Immature natural killer cell (primary cell): Measurements from ENCODE around the gene SPINK8. TPM values are rescaled to one million over a fixed set of nuclear protein-coding genes. Genes with fewer than 3 reads are reported as not detected.

ENCODE experiments used
- DNase-seq, 3 donors: peaks; one replicate each; pipeline ENCODE4 v3.0.0; 2022; ENCODE audit warnings: mixed read lengths in 1 of 3
- H3K27ac Mint-ChIP-seq, 6 donors: one replicate each; pipeline ENCODE4 v1.8.0; 2020; ENCODE audit warnings: mixed read lengths in 6 of 6, mild to moderate bottlenecking in 5 of 6, inconsistent platforms in 4 of 6, moderate library complexity in 3 of 6
- H3K27me3 Mint-ChIP-seq, 3 donors: one replicate each; pipeline ENCODE4 v1.8.0; 2020 to 2021; ENCODE audit warnings: low read depth in 3 of 3, mild to moderate bottlenecking in 3 of 3, mixed read lengths in 3 of 3, moderate library complexity in 3 of 3, inconsistent platforms in 1 of 3
- H3K36me3 Mint-ChIP-seq, 3 donors: one replicate each; pipeline ENCODE4 v1.8.0; 2020; ENCODE audit warnings: mixed read lengths in 3 of 3, inconsistent platforms in 2 of 3, mild to moderate bottlenecking in 2 of 3
- H3K4me1 Mint-ChIP-seq, 2 donors: one replicate each; pipeline ENCODE4 v1.8.0; 2020; ENCODE audit warnings: inconsistent platforms in 2 of 2, mild to moderate bottlenecking in 2 of 2, mixed read lengths in 2 of 2, moderate library complexity in 1 of 2
- H3K4me3 Mint-ChIP-seq, 5 donors: one replicate each; pipeline ENCODE4 v1.8.0; 2020; ENCODE audit warnings: mild to moderate bottlenecking in 5 of 5, mixed read lengths in 5 of 5, inconsistent platforms in 3 of 5, moderate library complexity in 3 of 5
- H3K9me3 Mint-ChIP-seq, 6 donors: one replicate each; pipeline ENCODE4 v1.8.0; 2020; ENCODE audit warnings: mild to moderate bottlenecking in 6 of 6, mixed read lengths in 6 of 6, inconsistent platforms in 4 of 6, moderate library complexity in 3 of 6
- polyA plus RNA-seq, 3 donors: library from polyadenylated mRNA; unstranded; fragments of 300-500 nt; fragmentation: Illumina TruSeq; gene quantifications; one replicate each; pipeline ENCODE4 v1.2.3, GENCODE V29; 2021

Gene SPINK8
- polyA plus RNA-seq, 3 donors from 2014 or later = not detected

GRCh38 chr3:48305396-48305795, 28.1 kb downstream of the SPINK8 start:
- Mint-ChIP-seq H3K4me1 (peaks cover 17 to 21% of the 10 kb centered on the region in 2 donors), H3K4me3 (no peak overlapping the region), H3K9me3 (no peaks in the 10 kb centered on the region), H3K27me3 (peaks cover 0 to 10% (median 6%) of the 10 kb centered on the region in 3 donors), H3K27ac (no peak overlapping the region), H3K36me3 (no peaks in the 10 kb centered on the region)
- no peak for DNase-seq

- no peak for DNase-seq
- Mint-ChIP-seq H3K4me3 (peak overlapping the region in 4 of 5 donors; percentile 86 to 95 (median 94)), H3K27me3 (peaks cover 0 to 10% (median 6%) of the 10 kb centered on the region in 3 donors), H3K27ac (peak overlapping the region in 2 of 6 donors; percentile 15 to 93), H3K4me1 (peaks cover 39 to 40% of the 10 kb centered on the region in 2 donors), H3K36me3 (no peaks in the 10 kb centered on the region), H3K9me3 (no peaks in the 10 kb centered on the region)
These were observed 30.4 kb downstream of the SPINK8 start for GRCh38 chr3:48303021-48303420.

GRCh38 chr3:48301800-48302166, 31.7 kb downstream of the SPINK8 start:
- Mint-ChIP-seq H3K36me3 (peaks cover 0 to 5% (median 2%) of the 10 kb centered on the region in 3 donors), H3K27me3 (peaks cover 1 to 10% (median 5%) of the 10 kb centered on the region in 3 donors), H3K27ac (peak overlapping the region; percentile 84 to 96 (median 92)), H3K4me1 (peaks cover 51 to 52% of the 10 kb centered on the region in 2 donors), H3K4me3 (peak overlapping the region; percentile 86 to 95 (median 95)), H3K9me3 (no peaks in the 10 kb centered on the region)
- no peak for DNase-seq

DNA sequence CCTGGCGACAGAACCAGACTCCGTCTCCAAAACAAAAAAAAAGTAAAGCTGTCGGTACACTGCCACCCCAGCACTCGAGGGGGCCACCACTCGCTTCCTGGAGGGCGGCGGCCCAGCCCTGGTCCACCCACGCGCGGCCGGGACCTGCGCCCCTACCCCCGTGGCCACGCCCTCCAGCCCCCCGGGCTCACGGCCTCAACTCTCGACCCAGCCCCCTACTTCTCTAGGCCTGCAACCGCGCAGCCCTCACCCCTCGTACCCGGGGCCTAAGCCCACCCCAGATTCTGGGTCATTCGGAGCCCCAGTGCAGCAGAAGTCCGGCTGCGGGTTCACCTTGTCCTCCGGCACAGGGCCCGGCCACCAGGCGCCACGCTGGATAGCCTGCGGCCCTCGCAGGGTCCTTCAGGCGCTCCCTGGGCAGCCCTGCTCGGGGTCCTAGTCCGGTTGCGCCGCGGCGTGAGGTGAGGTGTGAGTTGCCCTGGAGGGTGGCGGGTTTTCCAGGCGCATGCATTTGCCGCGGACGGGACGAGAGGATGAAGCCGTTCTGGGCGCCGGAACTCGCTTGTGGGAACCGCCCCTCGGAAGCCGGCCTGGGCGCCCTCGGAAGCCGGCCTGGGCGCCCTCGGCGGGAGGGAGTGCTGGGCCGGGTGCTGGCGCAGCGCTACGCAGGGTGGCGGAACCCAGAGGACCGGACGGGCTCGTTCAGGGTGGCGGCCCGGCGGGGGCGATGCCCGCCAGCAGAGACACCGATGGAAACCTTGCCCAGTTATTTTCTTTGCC, 32.3 kb downstream of the SPINK8 start, which contains the start of gene NME6:
Gene NME6, minus strand, starts transcription at position 348 of the 780 bp plus-strand sequence.
- Mint-ChIP-seq H3K27me3 (peaks cover 1 to 6% (median 5%) of the 10 kb centered on the region in 3 donors), H3K4me1 (peaks cover 54 to 58% of the 10 kb centered on the region in 2 donors), H3K27ac (peak within 1 kb of the TSS; percentile 84 to 97 (median 94)), H3K9me3 (no peaks in the 10 kb centered on the region), H3K4me3 (peak within 1 kb of the TSS; percentile 86 to 95 (median 95)), H3K36me3 (peaks cover 4 to 10% (median 7%) of the 10 kb centered on the region in 3 donors)
- DNase-seq = peak; percentile 88 to 90 (median 90)

DNA sequence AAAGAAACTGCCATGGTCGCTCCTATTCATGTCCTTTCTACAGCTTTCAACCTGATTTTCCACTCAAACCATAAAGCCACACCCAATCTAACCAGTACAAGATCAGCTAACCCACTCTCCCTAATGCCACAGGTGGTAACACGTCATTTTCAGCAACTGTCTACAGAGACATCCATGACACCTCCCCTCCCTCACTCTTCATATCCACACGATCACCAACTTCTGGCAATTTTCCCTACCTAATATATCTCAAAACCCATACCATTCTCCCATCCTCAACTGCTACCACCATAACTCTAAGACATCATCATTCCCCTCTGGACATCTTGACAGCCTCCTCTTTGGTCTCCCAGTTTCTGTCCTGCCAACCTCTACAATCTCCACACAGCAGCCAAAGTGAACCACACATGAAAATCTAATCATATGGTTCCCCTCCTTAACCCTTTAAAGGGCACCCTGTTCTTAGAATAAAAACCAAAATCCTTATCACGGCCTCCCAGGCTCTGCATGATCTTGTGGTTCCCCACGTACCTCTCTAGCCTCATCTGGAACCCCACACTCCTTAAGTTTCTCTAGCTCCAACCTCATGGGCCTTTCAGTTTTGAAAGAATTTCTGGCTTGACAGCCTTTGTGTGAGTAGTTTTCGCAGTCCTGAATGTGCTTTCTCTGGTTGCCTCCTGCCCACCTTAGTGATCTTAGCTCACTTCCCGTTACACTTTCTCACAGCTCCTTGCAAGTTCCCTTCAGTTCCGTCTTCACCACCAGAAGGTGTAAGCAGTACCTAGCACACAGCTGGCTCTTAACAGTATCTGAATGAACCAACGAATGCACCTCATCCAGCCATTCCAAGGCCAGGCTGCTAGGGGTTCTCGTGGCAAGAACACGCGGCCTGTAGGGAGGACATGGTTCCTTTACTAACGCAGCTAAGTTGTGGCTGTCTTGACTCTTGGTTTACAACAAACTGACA, 33.4 kb downstream of the SPINK8 start:
- Mint-ChIP-seq H3K9me3 (no peaks in the 10 kb centered on the region), H3K4me1 (peaks cover 54 to 58% of the 10 kb centered on the region in 2 donors), H3K27me3 (peaks cover 1 to 6% (median 5%) of the 10 kb centered on the region in 3 donors), H3K27ac (peak overlapping the region; percentile 60 to 97 (median 90)), H3K36me3 (peaks cover 6 to 13% (median 8%) of the 10 kb centered on the region in 3 donors), H3K4me3 (peak overlapping the region; percentile 86 to 95 (median 95))
- peak; percentile 23 to 27 (median 26) for DNase-seq

- H3K27ac Mint-ChIP-seq = peak overlapping the region; percentile 56 to 83 (median 69)
- H3K4me3 Mint-ChIP-seq = peak overlapping the region in 1 of 5 donors; percentile 12
- no peaks in the 10 kb centered on the region for H3K9me3 Mint-ChIP-seq
- peaks cover 49 to 51% of the 10 kb centered on the region in 2 donors for H3K4me1 Mint-ChIP-seq
- H3K36me3 Mint-ChIP-seq = peaks cover 13 to 19% (median 17%) of the 10 kb centered on the region in 3 donors
- H3K27me3 Mint-ChIP-seq = peaks cover 1 to 6% (median 5%) of the 10 kb centered on the region in 3 donors
- DNase-seq = no peak
These were observed 36.2 kb downstream of the SPINK8 start for GRCh38 chr3:48297111-48297810.

DNA sequence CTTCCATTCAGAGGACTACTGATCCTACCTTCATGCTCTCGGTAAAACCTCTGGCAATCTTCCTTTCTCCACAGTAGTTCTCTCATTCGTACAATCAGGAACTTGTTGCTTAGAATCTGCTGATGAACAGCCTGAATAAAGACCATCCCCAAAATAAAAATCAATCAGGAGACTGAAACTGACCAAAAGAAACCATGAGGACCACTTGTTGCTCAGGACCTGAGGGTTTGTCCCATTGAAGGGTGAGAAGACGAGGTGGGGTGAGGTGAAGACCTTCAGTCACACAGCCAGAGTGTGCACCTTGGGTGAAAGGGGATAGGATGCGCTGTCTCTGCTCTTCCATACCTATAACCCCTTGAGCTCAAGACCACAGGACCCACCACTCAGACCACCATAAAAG, 36.8 kb downstream of the SPINK8 start:
- Mint-ChIP-seq H3K9me3 (no peaks in the 10 kb centered on the region), H3K4me1 (peaks cover 43 to 45% of the 10 kb centered on the region in 2 donors)

GRCh38 chr3:48294611-48295263, 38.7 kb downstream of the SPINK8 start:
- Mint-ChIP-seq H3K27me3 (peaks cover 0 to 1% (median 0%) of the 10 kb centered on the region in 3 donors), H3K27ac (peak overlapping the region in 1 of 6 donors; percentile 26), H3K9me3 (no peaks in the 10 kb centered on the region), H3K4me3 (no peak overlapping the region), H3K4me1 (peaks cover 27 to 35% of the 10 kb centered on the region in 2 donors), H3K36me3 (peaks cover 15 to 23% (median 22%) of the 10 kb centered on the region in 3 donors)
- no peak for DNase-seq

More for the DNA sequence above, 36.8 kb downstream of the SPINK8 start:
- no peak overlapping the region for H3K4me3 Mint-ChIP-seq
- peaks cover 1 to 6% (median 5%) of the 10 kb centered on the region in 3 donors for H3K27me3 Mint-ChIP-seq
- H3K36me3 Mint-ChIP-seq = peaks cover 13 to 22% (median 20%) of the 10 kb centered on the region in 3 donors
- peak overlapping the region; percentile 56 to 83 (median 69) for H3K27ac Mint-ChIP-seq
- DNase-seq = no peak

DNA sequence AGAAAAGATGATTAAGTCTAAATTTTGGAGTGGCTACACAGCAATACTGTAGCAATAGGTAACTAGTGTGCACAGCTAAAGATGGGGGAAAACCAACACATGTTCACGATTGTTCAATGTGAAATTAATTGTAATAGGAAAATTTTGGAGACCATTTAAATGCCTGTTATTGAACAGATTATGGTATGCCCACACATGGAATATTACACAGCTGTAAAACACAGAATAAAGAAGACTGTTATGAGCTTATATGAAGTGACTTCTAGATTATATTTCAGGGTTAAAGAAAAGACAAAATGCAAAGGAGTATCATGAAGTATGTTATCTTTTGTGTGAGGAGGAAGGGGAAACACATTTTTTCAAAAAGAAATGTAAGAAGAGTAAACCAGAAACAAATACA, 43.8 kb downstream of the SPINK8 start:
- Mint-ChIP-seq H3K27ac (peak overlapping the region in 2 of 6 donors; percentile 23 to 47), H3K4me1 (no peaks in the 10 kb centered on the region), H3K9me3 (no peaks in the 10 kb centered on the region), H3K4me3 (no peak overlapping the region), H3K27me3 (no peaks in the 10 kb centered on the region), H3K36me3 (peaks cover 24 to 34% (median 25%) of the 10 kb centered on the region in 3 donors)
- no peak for DNase-seq

- peaks cover 0 to 2% of the 10 kb centered on the region in 2 donors for H3K4me1 Mint-ChIP-seq
- no peaks in the 10 kb centered on the region for H3K27me3 Mint-ChIP-seq
- DNase-seq = no peak
- H3K4me3 Mint-ChIP-seq = no peak overlapping the region
- H3K36me3 Mint-ChIP-seq = peaks cover 15 to 24% (median 19%) of the 10 kb centered on the region in 3 donors
- H3K27ac Mint-ChIP-seq = no peak overlapping the region
- no peaks in the 10 kb centered on the region for H3K9me3 Mint-ChIP-seq
These were observed 46.4 kb downstream of the SPINK8 start for GRCh38 chr3:48287034-48287433.

DNA sequence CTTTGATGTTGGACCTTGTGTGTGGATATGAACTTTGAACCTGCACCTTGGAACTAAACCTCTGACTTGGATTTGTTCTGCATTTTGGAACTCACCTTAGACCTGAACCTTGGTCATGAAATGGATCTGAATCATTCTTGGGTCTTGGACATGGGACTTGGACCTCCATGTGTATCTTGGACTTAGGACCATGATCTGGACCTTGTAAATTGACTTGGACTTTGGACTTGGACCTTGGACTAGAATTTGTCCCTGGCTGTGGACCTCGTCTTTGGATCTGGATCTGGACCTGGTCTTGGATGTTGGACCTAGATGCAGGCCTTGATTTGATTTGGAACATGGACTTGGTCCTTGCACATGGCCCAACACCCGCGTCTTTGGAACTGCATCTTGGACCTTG, 47.2 kb downstream of the SPINK8 start:
- Mint-ChIP-seq H3K4me3 (no peak overlapping the region), H3K9me3 (no peaks in the 10 kb centered on the region), H3K27me3 (no peaks in the 10 kb centered on the region), H3K4me1 (peaks cover 0 to 4% of the 10 kb centered on the region in 2 donors), H3K27ac (no peak overlapping the region), H3K36me3 (peaks cover 14 to 24% (median 18%) of the 10 kb centered on the region in 3 donors)
- DNase-seq = no peak

- Mint-ChIP-seq H3K27me3 (no peaks in the 10 kb centered on the region), H3K36me3 (peaks cover 14 to 24% (median 18%) of the 10 kb centered on the region in 3 donors), H3K4me1 (peaks cover 0 to 4% of the 10 kb centered on the region in 2 donors), H3K4me3 (no peak overlapping the region), H3K9me3 (no peaks in the 10 kb centered on the region), H3K27ac (no peak overlapping the region)
- no peak for DNase-seq
These were observed 47.8 kb downstream of the SPINK8 start for GRCh38 chr3:48285675-48286074.
